PC-9 (cell line): ENCODE data around the gene ERAS.

Experiments
- CTCF ChIP-seq: fragments of 200-600 bp; sonication (generic); conservative IDR thresholded peaks from 2 replicates; pipeline ENCODE4 v1.6.1; 2017; ENCODE audit warnings: mixed run types, antibody characterized with exemption, mild to moderate bottlenecking, moderate library complexity
- EZH2 ChIP-seq: fragments of 200-600 bp; sonication (generic); IDR thresholded peaks from 2 replicates; pipeline ENCODE4 v1.8.0; 2017; ENCODE audit warnings: antibody characterized with exemption, low read depth

GRCh38 chrX:48787505-48788443 is 38.5 kb upstream of the ERAS start:
- TF ChIP-seq CTCF = no peak
- no peak for TF ChIP-seq EZH2
